Glomerular visceral epithelial cell (primary cell): ENCODE measurements around the gene IKZF2.

ENCODE experiments used
- DNase-seq: peaks from one replicate; pipeline ENCODE4 v3.0.0-alpha.2; 2016; ENCODE audit errors: extremely low spot score

Gene IKZF2

DNA sequence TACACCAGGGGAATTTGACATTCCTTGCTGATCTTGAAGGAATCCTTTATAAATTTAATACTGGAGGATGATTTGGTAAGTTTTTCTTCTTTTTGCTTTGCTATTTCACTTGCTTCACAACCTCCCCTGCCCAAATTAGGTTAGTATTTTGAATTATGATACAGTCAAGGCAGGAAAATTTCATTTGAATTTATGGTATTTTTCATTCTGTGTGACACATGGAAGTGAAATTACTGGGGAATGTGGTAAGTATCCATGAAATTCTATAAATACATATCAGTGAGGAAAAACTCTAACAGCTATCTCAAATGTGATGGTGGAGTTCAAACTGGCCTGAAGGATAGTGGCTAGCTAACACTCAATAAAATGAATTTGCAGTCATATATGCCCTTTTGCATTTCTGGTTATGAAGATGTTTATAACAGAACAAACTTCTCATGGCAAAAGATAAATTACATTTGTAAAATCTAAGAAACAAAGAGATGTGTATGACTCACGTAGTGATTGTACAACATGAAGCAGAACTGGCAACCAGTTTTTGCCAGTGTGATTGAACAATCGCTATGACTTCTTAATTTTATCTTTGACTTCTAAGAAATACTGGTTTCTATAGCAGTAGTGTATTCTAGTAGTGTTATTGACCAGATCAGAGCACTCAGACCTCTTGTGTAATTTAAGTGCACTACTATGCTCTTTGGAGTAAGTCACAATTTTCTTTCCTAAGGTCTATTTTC is 152.6 kb downstream of the IKZF2 start:
- no peak for DNase-seq

DNA sequence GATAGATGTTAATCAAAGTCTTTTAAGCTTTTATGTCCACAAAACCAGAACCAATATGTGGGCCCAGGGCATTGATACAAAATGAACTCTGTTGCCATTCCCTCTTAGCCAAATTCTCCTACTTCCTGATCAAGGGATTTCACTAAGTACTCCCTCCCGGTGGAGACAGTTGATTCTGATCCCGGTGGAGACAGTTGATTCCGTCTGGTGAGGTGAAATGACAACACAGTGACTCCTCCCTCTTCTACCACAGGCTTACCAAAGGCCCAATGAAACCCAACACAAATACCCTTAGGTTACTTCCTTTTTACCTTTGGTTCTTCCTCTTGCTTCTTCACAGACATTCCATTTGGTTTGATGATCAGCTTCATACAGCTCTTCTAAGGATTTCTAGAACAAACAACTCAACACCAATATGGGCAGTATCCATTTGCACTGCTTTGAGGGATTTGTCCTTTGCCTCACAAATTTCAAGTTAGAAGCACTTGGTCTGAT is 153.8 kb downstream of the IKZF2 start:
- no peak for DNase-seq

DNA sequence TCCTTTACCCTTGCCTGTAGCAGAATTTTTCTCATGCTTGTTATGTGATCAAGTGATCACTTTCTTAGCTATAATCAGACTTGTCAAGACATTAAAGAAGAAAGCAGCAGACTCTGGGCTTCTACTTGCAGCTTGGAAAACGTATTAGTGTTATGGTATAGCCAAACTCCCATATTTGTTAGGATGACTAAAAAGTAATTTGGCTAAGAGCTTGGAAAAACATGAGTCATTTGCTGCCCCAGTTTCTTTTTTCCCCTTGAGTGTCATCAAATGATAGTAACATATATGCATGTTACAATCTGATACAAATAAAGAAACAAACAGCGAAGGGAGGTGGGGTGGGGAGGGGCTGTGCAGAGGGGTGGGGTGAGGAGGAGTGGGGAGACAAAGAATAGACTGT is 155.5 kb downstream of the IKZF2 start:
- no peak for DNase-seq

DNA sequence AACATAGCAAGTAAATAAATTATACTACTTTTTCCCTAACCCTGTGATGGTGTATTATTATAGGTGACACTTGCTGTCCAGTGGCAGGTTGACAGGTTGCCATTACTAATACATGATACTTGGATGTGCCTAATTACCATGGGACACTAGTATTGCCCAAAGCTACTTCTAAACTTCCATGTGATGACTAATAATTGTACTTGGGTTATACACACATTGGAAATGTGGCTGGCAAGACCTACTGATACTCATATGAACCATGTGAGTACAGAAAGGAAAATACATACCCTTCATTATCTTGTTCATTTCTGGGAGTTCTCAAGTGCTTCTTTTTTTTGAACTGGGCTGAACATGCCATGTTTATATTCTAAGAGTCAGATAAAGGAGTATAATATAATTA is 156.4 kb downstream of the IKZF2 start:
- no peak for DNase-seq

DNA sequence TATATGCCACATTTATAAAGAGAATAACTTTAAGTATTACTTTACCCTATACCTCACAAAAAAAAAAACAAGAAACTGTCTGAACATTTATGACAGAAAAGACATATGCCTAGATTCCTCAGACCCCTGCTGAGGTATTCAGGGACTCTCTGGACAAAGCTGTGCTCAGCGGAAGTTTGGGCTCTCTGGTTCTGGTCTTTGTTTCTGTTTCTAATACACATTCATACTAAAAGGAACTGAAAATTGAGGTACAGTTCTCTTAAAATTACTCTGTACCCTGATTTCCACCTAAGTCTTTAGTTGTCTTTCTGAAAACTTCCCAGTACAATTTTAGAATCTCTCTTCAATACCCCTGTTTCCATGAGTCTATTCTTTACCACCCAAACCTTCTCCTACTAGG is 160.3 kb downstream of the IKZF2 start:
- DNase-seq: no peak

DNA sequence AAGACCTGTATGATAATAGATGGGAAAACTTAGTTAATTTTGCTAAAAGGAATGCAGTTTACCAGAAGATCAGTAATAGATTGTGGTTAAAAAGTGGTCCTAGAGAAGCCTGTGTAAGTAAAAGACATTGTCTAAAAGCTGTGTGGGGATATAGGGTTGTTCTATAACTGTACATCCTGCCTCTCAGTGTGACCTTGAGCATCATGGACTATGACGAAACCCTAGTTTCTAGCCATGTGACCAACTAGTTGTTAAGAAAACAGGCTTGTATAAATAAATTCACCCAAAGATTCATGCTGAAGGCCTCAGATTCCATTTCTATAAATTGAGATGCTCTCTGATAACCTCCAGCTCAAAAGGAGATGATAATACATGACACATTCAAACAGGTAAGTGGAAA is 160.7 kb downstream of the IKZF2 start:
- no peak for DNase-seq

DNA sequence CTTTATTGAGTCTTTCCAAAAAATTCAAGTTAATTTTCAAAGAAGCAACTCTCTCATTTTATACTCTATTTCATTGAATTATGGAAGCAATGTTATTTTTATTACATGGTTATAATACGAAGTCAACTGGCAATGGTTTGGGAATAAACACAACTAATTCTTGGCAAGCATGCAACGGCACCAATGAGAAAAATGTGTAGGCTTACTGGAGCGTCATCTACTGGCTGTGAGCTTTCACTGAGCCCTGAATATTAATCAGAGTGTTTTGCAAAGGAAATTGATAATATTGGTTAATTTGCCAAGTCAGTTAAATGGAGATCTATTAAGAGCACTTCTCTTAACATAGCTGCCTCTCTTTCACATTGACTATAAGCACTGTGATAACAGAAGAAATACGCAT is 163.9 kb downstream of the IKZF2 start:
- no peak for DNase-seq

DNA sequence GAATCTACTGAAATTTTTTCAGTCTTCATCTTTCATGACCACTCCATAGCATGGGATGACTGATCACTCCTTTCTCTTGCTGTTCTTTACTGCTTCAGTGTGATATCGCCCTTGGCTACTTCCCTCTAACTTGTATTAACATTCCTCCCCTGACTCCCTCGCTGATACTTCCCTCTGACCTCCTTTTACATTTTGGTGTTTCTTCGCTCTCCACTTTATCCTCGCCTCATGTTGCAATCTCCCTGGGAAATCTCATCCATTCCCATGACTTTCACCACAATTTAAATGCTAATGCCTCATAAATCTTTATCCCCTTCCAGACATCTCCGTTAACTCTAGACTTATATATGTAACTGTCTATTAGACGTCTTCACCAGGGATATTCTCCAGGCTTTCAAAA is 167.3 kb downstream of the IKZF2 start:
- DNase-seq: no peak

DNA sequence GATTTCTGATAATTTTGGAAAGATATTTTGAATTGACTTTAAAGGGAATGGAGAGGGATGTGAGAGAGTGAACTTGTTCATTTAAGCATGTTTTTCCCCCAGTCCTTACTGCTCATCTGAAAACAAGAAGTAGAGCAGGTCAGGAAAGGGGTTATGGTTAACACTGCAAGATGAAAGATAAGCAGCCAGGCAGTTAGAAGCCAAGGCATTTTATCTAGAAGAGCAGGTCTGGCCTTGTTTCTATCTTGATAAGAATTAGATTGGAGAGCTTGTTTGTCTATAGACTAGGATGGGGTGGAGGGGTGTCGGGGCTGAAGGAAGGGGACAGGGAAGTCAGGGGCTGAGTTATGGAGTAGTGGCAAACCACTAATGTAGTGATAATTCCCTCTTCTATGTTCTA is 171.6 kb downstream of the IKZF2 start:
- DNase-seq: no peak

DNA sequence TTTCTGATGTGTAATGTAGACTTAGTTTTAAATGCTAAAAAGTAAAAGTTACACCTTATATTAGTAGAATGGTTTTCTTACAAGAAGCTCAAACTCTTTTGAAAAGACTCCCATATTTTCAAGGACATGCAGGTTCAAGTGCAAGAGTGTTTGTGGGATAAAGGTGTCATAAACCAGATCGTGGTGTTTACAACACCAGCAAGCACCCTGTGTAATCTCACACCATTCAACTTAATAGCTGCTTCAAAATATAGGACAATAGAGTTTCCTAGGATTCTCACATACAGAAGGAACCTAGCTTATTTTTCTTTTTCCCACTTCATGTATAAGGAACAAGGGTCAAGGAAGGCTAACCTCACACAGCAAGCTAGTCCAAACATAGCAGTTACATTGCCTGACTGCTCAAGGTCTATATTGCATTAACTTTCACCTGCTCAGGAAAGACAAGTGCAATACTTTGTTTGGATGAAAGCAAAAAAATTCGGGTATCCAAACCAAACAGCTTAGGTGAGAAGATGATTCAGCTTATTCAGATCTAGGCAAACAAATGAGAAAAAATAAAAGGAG is 172.3 kb downstream of the IKZF2 start:
- DNase-seq: no peak

DNA sequence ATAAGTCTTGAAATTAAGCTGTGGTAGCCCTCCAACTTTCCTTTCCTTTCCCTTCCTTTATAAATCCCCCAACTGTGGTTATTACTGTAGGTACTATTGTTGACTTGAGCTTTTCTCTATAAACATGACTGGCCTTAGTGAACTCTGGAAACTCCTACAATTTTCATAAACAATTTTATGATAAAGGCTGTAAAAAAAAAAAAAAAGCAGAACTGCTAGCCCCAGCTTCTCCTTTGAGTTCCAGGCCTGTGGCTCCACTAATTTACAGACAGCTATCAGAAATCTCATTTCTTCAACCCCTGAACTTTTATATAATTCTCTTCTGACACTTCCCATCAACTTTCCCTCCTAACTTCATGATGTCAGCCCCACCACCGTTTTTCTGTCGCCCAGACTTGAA is 174.3 kb downstream of the IKZF2 start:
- DNase-seq: no peak

DNA sequence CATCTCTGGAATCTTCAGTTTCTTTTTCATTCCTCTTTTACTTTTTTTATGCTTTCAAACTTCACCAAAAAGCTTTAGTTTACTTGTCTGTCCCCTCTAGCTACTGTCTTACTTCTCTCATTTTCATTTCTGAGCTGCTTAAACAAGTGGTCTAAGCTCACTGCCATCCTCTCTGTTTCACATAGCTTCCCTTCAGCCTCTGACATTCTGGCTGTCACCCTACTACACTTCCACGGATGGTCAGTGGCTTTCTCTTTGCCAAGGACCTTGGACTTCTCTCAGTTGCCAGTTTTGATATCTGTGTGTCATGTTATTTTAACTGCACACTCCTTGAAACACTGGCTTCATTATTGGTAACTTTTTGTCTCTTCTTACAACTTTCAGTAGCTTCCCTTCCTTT is 176.1 kb downstream of the IKZF2 start:
- DNase-seq: no peak

DNA sequence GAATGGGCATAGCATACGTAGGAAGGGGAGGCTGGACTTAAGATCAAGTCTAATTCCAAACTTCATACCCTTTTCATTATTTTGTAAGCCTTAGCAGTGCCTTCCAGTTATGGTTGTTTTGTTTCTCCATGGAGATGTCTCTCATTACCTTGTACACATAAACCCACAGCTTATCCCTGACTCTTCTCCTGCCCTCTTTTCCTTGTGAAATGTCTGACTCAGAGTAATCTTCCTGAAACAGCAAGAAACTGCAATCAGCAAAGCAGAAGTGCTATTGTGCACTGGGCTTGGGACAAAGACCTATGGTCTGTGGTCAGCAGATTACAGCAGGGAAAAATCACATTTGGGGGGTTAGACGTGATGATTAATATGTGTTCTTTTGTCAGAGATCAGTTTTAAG is 176.7 kb downstream of the IKZF2 start:
- DNase-seq: peak; percentile 11

DNA sequence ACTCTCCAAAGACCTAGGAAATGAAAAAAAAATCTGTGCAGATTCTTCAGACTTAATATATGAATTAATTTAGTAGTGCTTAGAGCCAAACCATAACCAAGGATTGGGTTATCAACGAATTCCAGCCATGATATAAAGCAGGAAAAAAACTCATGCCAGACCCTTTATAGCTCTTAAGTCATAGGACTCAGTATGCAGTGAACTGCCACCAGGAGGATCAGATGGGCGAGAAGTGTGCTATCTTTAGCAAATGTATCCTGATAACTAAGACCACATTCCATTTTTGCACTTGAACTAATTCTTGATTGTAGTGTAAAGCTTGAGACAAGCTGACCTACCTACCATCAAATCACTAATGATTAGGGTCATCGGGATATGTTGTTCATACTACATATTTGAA is 178.1 kb downstream of the IKZF2 start:
- DNase-seq: no peak

DNA sequence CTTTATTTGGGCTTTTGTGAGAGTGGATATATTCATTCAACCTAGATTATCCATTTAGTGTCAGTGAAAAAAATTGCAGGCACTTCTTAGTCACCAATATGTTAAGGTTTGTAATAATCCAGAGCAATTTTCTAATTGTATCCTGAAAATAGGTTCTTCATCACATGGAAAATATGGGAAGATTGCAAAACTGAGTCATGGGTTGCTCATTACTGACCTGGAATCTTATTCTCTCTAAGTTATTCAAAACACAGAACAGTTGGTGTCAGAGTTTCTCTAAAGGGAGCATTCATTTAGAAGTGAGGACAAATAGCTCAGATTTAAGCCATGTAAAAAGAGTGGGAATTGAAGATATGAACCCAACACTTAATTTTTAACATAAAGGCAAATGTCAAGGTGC is 181.3 kb downstream of the IKZF2 start:
- no peak for DNase-seq

DNA sequence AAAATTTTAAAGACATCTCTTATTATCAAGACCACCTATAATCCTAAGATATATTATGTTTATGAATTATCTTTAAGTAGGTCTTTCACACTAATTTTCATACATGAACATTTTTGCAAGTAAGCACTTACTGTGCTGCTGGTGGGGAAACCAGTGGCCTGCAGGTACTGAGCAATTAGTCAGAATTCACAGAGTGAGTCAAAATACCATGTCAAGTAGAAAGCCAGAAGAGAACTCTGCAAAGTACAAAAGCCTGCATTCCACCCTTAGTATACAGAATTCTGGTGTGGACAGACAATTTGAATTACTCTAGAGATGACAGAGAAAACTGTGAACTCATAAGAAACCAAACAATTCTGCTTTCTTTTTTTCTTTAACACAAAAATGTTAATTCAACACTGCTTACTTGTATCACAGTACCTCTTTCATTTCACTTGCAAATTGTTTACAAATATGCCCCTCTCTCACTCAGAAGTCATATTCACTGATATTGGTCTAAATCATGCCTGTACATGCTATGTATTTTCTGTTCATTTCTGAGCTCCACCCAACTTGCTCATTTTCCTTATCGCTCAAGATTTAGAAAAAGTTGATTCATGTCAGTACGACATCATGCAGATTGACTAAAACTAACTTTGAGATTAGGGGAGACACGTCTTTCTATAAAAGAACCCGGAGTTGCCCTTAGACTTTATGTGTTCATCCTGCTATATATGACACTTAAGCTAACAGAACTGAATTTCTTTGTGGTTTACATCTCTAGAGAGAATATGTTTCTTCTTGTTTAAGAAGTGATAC is 182.9 kb downstream of the IKZF2 start:
- no peak for DNase-seq

DNA sequence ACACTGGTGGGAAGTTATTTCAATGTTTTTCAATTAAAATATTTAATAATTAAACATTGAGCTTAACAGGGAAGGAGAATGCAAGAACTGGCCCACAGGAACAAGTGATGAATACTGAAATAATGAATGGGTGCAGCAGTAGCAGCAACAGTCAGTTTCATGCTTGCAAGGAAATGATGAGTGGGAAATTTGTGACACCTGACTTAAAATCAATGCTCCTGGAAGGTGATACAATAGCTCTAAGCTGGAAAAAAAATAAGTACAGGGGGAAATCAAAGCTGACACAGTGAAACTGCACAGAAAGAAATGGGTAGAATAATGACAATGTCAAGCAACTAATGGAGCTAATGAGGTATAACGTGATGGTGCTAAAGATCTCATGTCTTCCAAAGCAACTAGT is 184.5 kb downstream of the IKZF2 start:
- DNase-seq: no peak

DNA sequence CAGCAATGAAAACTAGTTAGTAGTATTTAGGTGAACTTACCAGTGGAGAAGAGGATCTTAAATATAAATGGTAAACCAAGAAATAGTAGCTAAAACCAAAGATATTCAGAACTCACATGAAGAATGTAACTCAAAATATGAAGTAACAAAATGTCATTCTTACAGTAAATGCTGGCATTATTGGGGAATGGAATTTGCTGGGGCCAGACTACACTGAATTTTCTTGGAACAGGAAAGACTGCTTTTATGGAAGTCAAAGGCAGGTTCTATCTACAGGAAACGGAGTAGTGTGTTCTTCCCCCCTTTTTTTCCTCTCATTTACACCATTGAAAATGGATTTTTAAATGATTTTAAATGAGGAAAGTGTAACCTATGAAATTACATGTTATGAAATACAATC is 188.7 kb downstream of the IKZF2 start:
- DNase-seq: no peak

DNA sequence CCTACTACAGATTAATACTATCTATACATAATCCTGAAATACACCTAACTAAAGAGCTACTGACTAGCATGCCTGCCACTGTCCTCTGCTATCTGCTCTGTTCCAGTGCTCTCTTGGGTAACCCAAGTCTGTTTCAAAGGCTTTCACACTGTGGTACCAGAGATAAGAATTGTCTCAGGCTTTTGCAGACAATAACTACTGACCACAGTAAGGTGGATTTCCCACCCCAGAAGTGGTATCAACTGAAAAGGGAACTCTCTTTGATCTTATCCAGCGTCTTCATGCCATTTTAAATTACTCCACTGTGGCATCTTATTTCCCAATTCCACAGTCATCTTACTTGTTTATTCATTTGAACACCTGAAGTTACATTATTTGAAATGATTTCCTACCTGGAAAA is 190.2 kb downstream of the IKZF2 start:
- DNase-seq: no peak

DNA sequence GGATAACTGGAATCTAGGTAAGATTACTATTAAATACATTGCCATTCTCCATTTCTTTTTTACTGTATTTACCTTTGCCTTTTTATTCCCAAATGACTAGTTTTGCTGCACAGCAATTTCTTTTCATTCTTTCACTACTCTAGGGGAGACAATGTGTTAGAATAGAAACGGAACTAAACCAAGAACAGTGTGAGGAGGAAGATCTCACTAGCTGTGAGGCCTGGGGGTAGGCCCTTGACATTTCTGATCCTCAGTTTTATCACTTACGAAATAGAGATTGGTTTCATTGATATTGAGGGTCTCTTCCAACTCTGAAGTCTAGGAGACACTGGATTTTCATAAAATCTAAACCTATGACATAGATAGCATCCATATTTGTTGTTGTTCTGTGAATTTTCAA is 191.1 kb downstream of the IKZF2 start:
- DNase-seq: no peak

DNA sequence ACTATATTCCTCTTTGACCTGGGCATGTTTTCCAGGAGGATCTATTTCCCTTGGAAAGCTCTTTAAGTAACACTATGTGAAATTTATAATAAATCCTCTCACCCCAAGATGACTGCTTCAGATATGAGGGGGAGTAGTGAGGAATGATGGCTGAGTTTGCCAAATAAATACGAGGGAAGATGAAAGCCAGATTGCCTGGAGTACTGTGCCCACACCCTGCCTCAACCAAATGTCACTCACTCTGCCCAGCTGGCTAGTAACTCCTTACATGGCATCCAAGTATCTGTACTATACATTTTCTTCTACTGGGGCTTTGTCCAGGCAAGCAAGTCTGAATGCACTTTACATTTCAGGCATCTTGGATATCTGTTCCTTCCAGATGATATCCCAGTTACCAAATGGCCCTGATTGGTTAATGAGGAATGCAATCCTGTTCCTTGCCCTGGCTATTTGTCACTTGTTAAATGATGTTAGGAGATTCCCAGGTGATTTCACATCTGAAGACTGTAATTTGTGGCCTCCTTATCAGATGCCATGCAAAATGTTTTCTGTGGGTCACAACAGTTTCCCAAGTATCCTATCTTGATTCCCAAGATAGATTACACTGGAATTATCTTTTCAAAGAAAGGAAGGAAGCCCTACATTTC is 191.8 kb downstream of the IKZF2 start:
- DNase-seq: no peak

DNA sequence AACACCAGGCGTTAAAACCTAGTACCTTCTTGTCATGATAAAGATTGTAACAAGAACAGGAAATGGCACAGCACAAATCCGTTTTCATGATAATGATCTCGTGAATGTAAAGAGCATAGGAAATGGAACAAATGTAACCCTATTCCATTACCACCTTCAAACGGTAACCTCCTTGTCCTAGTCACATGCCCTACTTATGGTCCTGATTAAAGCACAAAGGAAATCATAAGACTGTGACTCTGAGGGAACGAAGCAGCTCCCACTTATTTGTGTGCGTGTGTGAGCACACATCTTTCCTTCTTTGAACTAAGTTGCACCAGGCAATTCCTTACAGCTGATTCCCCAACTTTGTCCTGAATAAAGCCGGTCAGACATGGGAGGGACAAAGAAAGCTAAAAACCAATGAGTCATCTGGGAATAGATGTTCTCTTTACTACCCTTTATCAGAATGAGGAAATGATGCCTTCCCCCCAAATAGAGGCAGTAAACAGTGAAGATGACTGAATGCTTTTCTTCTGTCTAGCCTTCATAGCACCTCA is 192.6 kb downstream of the IKZF2 start:
- no peak for DNase-seq
